ENCODE results near the gene FGFRL1. TPM values are rescaled to one million over a fixed set of nuclear protein-coding genes. Genes with fewer than 3 reads are reported as not detected.

The FGFRL1 gene
- total and polyA plus RNA-seq, 2 of the 13 experiments (the other 11 are each of a cell fraction or from before 2014, with no cell fraction given), result 19.1 to 30.6 TPM

DNA sequence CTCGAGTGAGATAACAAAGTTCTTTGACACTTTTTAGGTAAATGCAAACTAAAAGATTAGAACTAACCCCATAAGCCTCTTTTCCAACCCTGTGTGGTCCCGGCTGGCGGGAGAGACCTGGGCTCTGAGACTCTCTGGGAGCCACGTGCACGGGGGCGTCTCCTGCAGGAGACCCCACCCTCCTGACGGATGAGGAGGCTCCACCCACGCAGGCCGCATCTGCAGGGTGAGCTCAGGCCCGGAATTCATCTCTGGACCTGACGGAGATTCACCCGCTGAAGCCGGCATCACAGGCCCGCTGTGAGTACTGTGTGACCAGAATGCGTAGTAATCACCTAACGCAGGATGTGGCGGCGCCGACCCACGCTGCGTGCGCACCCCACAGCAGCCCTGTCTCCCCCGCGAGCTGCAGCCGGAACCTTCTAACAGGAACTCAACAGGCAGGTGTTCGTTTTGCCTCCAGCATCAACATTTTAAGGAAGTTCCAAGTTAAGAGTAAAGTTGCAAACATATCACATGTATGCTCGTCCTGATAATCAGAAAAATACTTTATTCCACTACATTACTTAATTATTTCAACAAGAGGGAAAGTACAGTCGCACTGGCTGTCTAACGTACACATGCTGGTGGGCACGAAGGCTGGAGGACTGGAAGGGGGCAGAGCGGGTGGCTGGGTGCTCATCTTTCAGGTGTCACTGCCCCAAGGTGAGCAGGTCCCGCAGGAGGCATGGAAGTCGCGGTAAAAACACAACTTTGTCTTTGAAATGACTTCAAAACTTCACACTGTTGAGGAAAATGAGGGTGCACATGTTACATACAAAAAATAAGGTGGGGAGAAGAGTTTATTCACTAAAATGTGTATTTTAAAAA lies 44.5 kb downstream of the FGFRL1 start:
- no peaks in the 10 kb centered on the region for H3K9me3 ChIP-seq (ENCODE audit: low read length)
- no peak for TF ChIP-seq TGIF2 (CRISPR knock-in tag; IDR thresholded peaks at IDR 0.05)
- TF ChIP-seq EZH2 (conservative IDR thresholded peaks at IDR 0.05; ENCODE audit: low read depth, low read length), result peak; percentile 30; the same call in 1 of the 2 replicates
- TF ChIP-seq IRF2 (CRISPR knock-in tag; IDR thresholded peaks at IDR 0.05), result no peak
- TF ChIP-seq ZNF367 (CRISPR knock-in tag; IDR thresholded peaks at IDR 0.05; ENCODE audit: borderline replicate concordance), result no peak
- no peak for TF ChIP-seq ZNF274 (CRISPR knock-in tag; IDR thresholded peaks at IDR 0.05)
- TF ChIP-seq, protein P1, sequence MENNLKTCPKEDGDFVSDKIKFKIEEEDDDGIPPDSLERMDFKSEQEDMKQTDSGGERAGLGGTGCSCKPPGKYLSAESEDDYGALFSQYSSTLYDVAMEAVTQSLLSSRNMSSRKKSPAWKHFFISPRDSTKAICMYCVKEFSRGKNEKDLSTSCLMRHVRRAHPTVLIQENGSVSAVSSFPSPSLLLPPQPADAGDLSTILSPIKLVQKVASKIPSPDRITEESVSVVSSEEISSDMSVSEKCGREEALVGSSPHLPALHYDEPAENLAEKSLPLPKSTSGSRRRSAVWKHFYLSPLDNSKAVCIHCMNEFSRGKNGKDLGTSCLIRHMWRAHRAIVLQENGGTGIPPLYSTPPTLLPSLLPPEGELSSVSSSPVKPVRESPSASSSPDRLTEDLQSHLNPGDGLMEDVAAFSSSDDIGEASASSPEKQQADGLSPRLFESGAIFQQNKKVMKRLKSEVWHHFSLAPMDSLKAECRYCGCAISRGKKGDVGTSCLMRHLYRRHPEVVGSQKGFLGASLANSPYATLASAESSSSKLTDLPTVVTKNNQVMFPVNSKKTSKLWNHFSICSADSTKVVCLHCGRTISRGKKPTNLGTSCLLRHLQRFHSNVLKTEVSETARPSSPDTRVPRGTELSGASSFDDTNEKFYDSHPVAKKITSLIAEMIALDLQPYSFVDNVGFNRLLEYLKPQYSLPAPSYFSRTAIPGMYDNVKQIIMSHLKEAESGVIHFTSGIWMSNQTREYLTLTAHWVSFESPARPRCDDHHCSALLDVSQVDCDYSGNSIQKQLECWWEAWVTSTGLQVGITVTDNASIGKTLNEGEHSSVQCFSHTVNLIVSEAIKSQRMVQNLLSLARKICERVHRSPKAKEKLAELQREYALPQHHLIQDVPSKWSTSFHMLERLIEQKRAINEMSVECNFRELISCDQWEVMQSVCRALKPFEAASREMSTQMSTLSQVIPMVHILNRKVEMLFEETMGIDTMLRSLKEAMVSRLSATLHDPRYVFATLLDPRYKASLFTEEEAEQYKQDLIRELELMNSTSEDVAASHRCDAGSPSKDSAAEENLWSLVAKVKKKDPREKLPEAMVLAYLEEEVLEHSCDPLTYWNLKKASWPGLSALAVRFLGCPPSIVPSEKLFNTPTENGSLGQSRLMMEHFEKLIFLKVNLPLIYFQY (CRISPR knock-in tag; IDR thresholded peaks at IDR 0.05; ENCODE audit: borderline replicate concordance), result no peak
- no peak for TF ChIP-seq PCBP1 (IDR thresholded peaks at IDR 0.05; ENCODE audit: borderline replicate concordance, low read depth, low read length)
- no peak for TF ChIP-seq ZNF550 (CRISPR knock-in tag; IDR thresholded peaks at IDR 0.05; ENCODE audit: borderline replicate concordance)
- TF ChIP-seq, protein P2, sequence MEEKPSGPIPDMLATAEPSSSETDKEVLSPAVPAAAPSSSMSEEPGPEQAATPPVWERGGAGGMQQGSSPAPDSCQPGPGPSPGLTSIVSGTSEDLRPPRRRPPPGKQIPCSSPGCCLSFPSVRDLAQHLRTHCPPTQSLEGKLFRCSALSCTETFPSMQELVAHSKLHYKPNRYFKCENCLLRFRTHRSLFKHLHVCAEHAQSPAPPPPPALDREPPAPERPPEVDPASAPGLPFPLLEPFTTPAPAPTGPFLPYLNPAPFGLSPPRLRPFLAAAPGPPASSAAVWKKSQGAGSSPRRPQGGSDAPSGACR (CRISPR knock-in tag; IDR thresholded peaks at IDR 0.05), result no peak
- no peak for TF ChIP-seq ETV5 (CRISPR knock-in tag; IDR thresholded peaks at IDR 0.05; ENCODE audit: borderline replicate concordance)
- TF ChIP-seq ZNF652 (CRISPR knock-in tag; IDR thresholded peaks at IDR 0.05; ENCODE audit: borderline replicate concordance, low read depth), result no peak
- peak; percentile 75 for TF ChIP-seq HNRNPLL (IDR thresholded peaks at IDR 0.05; ENCODE audit: low read depth, low read length, poor library complexity, severe bottlenecking)
- WGBS (ENCODE audit: low lambda C conversion rate), result 33% methylated on average over 17 of the region's 34 CpGs
- DNase-seq (ENCODE audit: low spot score), result no peak
- no peaks in the 10 kb centered on the region for H4K20me1 ChIP-seq (ENCODE audit: insufficient read depth, low read length)
- H3K79me2 ChIP-seq (ENCODE audit: insufficient read depth, low read length), result no peaks in the 10 kb centered on the region
- peaks cover 26% of the 10 kb centered on the region for H3K4me1 ChIP-seq (ENCODE audit: insufficient read depth, low read length)
- POLR2A ChIA-PET, result no interaction called here
- H3K36me3 ChIP-seq (replicated peaks in 1 of 2; ENCODE audit: control insufficient read depth in 1 of 2, insufficient read depth in 2 of 2, low read length in 2 of 2), result no peaks in the 10 kb centered on the region
- no peak; the same call in 1 of the 3 replicates for ATAC-seq
- intact Hi-C loops (cut with micrococcal nuclease; ENCODE audit: unreplicated experiment) (no loop called here), in situ Hi-C loops (cut with HindIII; ENCODE audit: extremely low pct_ligation_motif_present, low pct_unique_long_range_greater_than_20kb) (no loop called here)
- H3K9ac ChIP-seq (ENCODE audit: insufficient read depth, low read depth, low read length), result no peak overlapping the region
- H3K27ac ChIP-seq (ENCODE audit: extremely low read length, insufficient read depth, low read length), result no peak overlapping the region
- CTCF ChIA-PET (ENCODE audit: low intra/inter-chr PET ratio, low total read pairs), result no interaction called here
- H2AFZ ChIP-seq (ENCODE audit: low read length), result no peak overlapping the region
- no peak overlapping the region for H3K4me2 ChIP-seq (ENCODE audit: low read depth, low read length)
- H3K27me3 ChIP-seq (ENCODE audit: control insufficient read depth in 1 of 2, insufficient read depth in 2 of 2, low read length in 2 of 2), result peaks cover 23 to 80% of the 10 kb centered on the region in 2 experiments
- BruUV-seq (replicated peaks), result no TSS peak
- H3K4me3 ChIP-seq (replicated peaks in 1 of 3; ENCODE audit: insufficient read depth in 1 of 3, low read depth in 2 of 3, low read length in 3 of 3), result no peak overlapping the region; a peak in 1 of 6 replicates
- no peak for FAIRE-seq

All from HepG2 (cell line).